ENCODE results near the gene OR11H6. TPM values are rescaled to one million over a fixed set of nuclear protein-coding genes. Genes with fewer than 3 reads are reported as not detected.

The OR11H6 gene
- total and polyA plus RNA-seq, 2 of the 4 experiments (the other 2 are of a cell fraction), result not detected

- DNase-seq, result no peak
- POLR2A ChIA-PET (ENCODE audit: unreplicated experiment), result no interaction called here
- no peak within 1 kb of the TSS for H3K9ac ChIP-seq (ENCODE audit: low read depth, low read length)
- H3K18ac ChIP-seq (ENCODE audit: low read depth, low read length), result no peak within 1 kb of the TSS
- no peaks in the 10 kb centered on the region for H3K4me1 ChIP-seq (ENCODE audit: control insufficient read depth, insufficient read depth, low read length)
- no peak within 1 kb of the TSS for H2BK120ac ChIP-seq (ENCODE audit: low read depth, low read length)
- dilution Hi-C loops (cut with HindIII; ENCODE audit: low sequenced_read_pairs, unreplicated experiment), result no loop called here
- no peak within 1 kb of the TSS for H3K56ac ChIP-seq (ENCODE audit: extremely low read depth, insufficient read depth, low read length)
- no peak within 1 kb of the TSS for H2BK20ac ChIP-seq (ENCODE audit: low read depth, low read length)
- H3K14ac ChIP-seq (replicated peaks; ENCODE audit: low read depth, low read length), result no peak within 1 kb of the TSS
- no peaks in the 10 kb centered on the region for H3K27me3 ChIP-seq (ENCODE audit: control insufficient read depth, insufficient read depth, low read length)
- no peak within 1 kb of the TSS for H3K4me2 ChIP-seq (ENCODE audit: low read depth, low read length)
- no peak within 1 kb of the TSS for H2AK5ac ChIP-seq (ENCODE audit: low read depth, low read length)
- no CpG with 5 or more reads among the region's 1 CpG for WGBS, 2 experiments (ENCODE audit: extremely low coverage in 2 of 2, insufficient read length in 1 of 2)
- H3K23ac ChIP-seq (ENCODE audit: low read depth, low read length), result no peak within 1 kb of the TSS
- peaks cover 9% of the 10 kb centered on the region for H3K9me3 ChIP-seq (ENCODE audit: control insufficient read depth, insufficient read depth, low read length)
- CTCF ChIA-PET, result interaction anchor here (1.0 kb wide), 1 partner anchor 9 kb away, joined by 3 read pairs; no protein-coding TSS in a partner anchor
- H3K4ac ChIP-seq (ENCODE audit: low read depth, low read length), result no peak within 1 kb of the TSS
- ATAC-seq (ENCODE audit: low read depth), result no peak
- no peaks in the 10 kb centered on the region for H3K36me3 ChIP-seq (ENCODE audit: control insufficient read depth, insufficient read depth, low read length)
- no peaks in the 10 kb centered on the region for H4K20me1 ChIP-seq (ENCODE audit: insufficient read depth, low read length)
- H3K4me3 ChIP-seq (ENCODE audit: insufficient read depth, low read depth, low read length), result no peak within 1 kb of the TSS
- no TSS peak for BruUV-seq (replicated peaks)
- H2AK9ac ChIP-seq (replicated peaks; ENCODE audit: low read depth, low read length, poor library complexity), result no peak within 1 kb of the TSS
- H4K5ac ChIP-seq (ENCODE audit: low read depth, low read length), result no peak within 1 kb of the TSS
- no peak within 1 kb of the TSS for H2AFZ ChIP-seq (replicated peaks; ENCODE audit: low read length, poor library complexity)
- H2BK15ac ChIP-seq (ENCODE audit: low read depth, low read length), result no peak within 1 kb of the TSS
- H3K9me1 ChIP-seq (ENCODE audit: insufficient read depth, low read length), result no peaks in the 10 kb centered on the region
- no peak within 1 kb of the TSS for H2BK5ac ChIP-seq (ENCODE audit: low read depth, low read length, poor library complexity, severe bottlenecking)
- TF ChIP-seq NFE2L2 (IDR thresholded peaks at IDR 0.05; ENCODE audit: low read depth, low read length) (no peak), BHLHE40 (IDR thresholded peaks at IDR 0.05; ENCODE audit: low read depth, low read length) (no peak), CEBPB (IDR thresholded peaks at IDR 0.05; ENCODE audit: low read depth, low read length) (no peak), RFX5 (IDR thresholded peaks at IDR 0.05; ENCODE audit: low read depth, low read length) (no peak), USF2 (IDR thresholded peaks at IDR 0.05; ENCODE audit: low read depth, low read length) (no peak), CHD1 (IDR thresholded peaks at IDR 0.05; ENCODE audit: low read depth, low read length) (no peak), RCOR1 (IDR thresholded peaks at IDR 0.05; ENCODE audit: insufficient replicate concordance, low read length) (no peak), MAFK (IDR thresholded peaks at IDR 0.05; ENCODE audit: low read depth, low read length) (no peak), MAZ (IDR thresholded peaks at IDR 0.05; ENCODE audit: borderline replicate concordance, low read depth, low read length) (no peak), CTCF (conservative IDR thresholded peaks at IDR 0.05; ENCODE audit: low read depth, low read length) (no peak), MXI1 (IDR thresholded peaks at IDR 0.05; ENCODE audit: borderline replicate concordance, low read depth, low read length) (no peak), ELK1 (IDR thresholded peaks at IDR 0.05; ENCODE audit: borderline replicate concordance, low read depth, low read length) (no peak), FOS (IDR thresholded peaks at IDR 0.05; ENCODE audit: low read depth, low read length) (no peak), RAD21 (IDR thresholded peaks at IDR 0.05; ENCODE audit: low read length) (no peak), POLR2A (IDR thresholded peaks at IDR 0.05; ENCODE audit: low read depth, low read length) (no peak), SMC3 (IDR thresholded peaks at IDR 0.05; ENCODE audit: low read depth, low read length) (no peak)
- H4K91ac ChIP-seq (ENCODE audit: insufficient read depth, low read depth, low read length), result no peak within 1 kb of the TSS
- intact Hi-C loops (cut with micrococcal nuclease), result no loop called here
- in situ Hi-C loops (cut with MboI; ENCODE audit: low sequenced_read_pairs), result no loop called here
- no peak within 1 kb of the TSS for H3K27ac ChIP-seq (ENCODE audit: insufficient read depth, low read length)
- H4K8ac ChIP-seq (ENCODE audit: low read depth in 2 of 2, low read length in 2 of 2), result no peak within 1 kb of the TSS
- H3K79me1 ChIP-seq (ENCODE audit: low read depth in 1 of 2, low read length in 2 of 2), result no peaks in the 10 kb centered on the region
Observed at GRCh38 chr14:20228681-20229080, 5.2 kb downstream of the OR11H6 start, which contains the start of gene OR11H7. OR11H7 (plus strand) TSS chr14:20228981.
